HL-60/S4 (cell line): Measurements from ENCODE around the gene TBPL1.

ENCODE experiments used
- in situ Hi-C: fragments of 300-500 bp; cut with MboI; formaldehyde crosslinking; loops from 2 replicates; pipeline ENCODE4 v1.14.3; 2022; ENCODE audit warnings: low sequenced_read_pairs

Gene TBPL1

DNA sequence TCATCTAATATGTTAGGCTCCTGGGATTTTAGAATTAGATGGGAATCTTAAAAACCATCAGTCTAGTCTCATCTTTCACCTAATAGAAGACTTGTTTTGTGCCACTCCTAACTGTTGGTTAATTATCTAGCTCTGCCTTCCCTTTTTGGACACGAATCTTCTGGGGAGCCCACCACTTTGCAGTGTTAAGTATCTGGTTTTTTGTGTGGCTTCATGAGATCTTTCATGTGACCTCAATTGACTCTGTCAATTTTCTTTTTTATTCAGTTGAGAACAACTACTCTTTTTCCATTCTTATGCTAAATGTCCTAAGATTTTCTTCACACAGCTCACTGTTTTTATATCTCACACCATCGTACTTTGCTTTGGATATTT, 16.9 kb downstream of the TBPL1 start:
- in situ Hi-C loops, result loop anchor here (10.0 kb wide), 1 partner anchor 95 kb away; no protein-coding TSS in a partner anchor

- in situ Hi-C loops, result loop anchor here (10.0 kb wide), 1 partner anchor 93 kb away; no protein-coding TSS in a partner anchor
These were observed 18.8 kb downstream of the TBPL1 start for GRCh38 chr6:133971861-133972260.

DNA sequence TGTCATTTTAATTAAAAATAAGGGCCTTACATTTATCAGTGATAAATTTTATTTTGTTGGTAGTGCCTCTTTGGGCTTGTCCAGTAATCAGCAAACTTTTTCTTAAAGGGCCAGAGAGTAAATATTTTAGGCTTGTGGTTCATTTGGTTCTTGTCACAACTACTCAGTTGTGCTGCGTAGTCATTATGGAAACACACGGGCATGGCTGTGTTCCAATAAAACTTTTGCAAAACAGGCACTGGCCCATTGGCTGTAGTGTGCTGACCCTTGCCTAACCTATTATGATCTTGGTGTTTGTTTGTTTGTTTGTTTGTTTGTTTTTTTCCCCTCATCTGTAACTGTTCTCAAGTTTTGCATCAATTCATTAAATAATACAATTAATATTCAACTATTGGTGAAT, 19.4 kb downstream of the TBPL1 start:
- in situ Hi-C loops, result loop anchor here (10.0 kb wide), 1 partner anchor 92 kb away; no protein-coding TSS in a partner anchor

GRCh38 chr6:133973109-133973971, 20.3 kb downstream of the TBPL1 start:
- in situ Hi-C loops, result loop anchor here (10.0 kb wide), 1 partner anchor 91 kb away; no protein-coding TSS in a partner anchor

GRCh38 chr6:133977983-133978895, 25.2 kb downstream of the TBPL1 start:
- in situ Hi-C loops, result loop anchor here (10.0 kb wide), 1 partner anchor 87 kb away; no protein-coding TSS in a partner anchor

DNA sequence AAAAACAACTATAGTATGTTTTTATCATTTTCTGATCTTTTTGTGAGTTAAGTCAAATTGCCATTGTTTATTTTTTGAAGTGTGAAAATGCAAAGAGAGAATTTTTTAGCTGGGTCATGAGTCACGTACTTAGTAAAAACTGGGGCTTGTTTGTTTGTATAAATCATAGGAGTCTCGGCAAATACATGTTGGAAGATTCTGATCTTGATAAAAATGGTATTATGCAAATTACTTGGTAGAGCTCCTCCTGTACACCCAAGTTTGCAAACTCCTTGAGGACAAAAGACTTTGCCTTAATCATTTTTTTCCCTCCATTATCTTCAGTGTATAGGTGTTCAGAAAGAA, 25.8 kb downstream of the TBPL1 start:
- in situ Hi-C loops, result loop anchor here (10.0 kb wide), 1 partner anchor 86 kb away; no protein-coding TSS in a partner anchor

DNA sequence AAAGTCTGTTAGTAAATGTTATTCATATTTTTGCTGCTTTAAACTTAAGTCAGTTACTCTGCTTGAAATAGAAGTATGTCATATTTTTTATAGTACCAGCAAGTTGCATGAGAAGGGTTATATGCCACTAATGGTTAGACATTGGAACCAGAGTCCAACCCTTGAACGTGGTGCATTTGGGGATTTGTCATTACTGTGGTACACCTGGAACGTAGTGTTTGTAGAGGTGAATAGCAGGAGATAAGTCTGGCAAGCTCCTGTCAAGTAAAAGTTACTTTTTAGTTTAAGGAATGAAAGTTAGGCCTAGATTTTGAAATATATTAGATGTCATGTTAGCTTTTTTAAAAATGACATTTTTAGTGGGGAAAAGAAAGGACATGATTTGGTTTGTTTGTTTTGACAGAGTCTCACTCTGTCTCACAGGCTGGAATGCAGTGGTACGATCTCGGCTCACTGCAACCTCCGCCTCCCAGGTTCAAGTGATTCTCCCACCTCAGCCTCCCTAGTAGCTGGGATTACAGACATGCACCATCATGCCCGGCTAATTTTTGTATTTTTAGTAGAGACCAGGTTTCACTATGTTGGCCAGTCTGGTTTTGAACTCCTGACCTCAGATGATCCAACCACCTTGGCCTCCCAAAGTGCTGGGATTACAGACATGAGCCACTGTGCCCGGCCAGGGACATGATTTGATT, 26.4 kb downstream of the TBPL1 start:
- in situ Hi-C loops, result loop anchor here (10.0 kb wide), 1 partner anchor 85 kb away; no protein-coding TSS in a partner anchor

DNA sequence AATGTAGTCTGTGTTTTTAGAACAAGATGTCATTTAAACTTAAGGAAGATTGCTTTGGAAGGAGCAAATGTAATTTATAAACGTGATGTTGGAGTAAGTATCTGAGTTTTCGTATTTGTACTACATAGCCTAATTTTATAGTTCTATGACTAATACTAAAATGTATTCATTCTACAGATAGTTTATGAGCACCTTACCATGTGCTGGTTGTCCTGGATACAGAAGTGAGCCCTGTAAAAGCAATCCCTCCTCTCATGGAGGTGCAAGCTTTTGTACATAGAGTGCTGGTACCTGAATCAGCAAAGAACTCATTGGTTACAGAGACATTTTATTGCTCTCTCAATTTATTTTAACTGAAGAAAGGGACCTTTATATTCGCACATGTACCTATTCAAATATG, 27.1 kb downstream of the TBPL1 start:
- in situ Hi-C loops, result no loop called here

DNA sequence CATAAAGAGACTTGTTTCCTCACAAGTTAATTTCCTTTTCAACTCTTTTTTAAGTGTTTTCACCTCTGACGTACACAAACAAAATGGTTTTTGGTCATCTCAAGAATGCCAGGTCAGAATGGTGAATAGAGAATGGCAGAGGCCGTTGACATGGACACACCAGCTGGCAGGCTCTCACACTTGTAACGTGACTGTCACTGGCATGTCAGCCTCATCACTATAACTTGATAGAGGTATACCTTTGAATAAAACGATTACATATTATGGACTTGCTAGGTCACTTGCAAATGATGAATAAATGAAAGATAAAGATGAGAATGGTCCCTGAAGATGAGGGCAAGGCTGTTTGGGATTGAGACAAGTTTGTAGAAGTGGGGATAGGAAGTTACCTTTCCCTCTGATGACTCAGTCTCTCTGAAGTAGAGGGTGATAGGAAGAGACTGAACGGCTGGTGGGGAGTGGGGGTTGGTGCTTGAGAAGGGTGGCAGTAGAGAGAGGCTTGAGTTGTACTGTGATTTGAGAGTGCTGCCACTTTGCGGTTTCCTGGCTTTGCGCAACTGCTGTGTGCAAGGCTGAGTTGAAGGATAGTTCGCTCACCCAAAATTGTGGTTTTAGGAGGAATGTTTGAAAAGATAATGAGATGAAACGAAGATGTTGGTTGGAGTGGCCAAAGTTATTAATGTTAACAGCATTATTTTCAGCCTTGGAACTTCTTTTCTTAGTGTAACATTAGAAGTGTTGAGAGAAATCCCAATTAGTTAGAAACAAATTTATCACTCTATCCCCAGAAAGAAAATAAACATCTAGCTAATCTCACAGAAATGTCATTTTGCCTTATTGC, 30.3 kb downstream of the TBPL1 start:
- in situ Hi-C loops, result no loop called here

GRCh38 chr6:133985970-133986369, 32.9 kb downstream of the TBPL1 start:
- in situ Hi-C loops, result no loop called here

DNA sequence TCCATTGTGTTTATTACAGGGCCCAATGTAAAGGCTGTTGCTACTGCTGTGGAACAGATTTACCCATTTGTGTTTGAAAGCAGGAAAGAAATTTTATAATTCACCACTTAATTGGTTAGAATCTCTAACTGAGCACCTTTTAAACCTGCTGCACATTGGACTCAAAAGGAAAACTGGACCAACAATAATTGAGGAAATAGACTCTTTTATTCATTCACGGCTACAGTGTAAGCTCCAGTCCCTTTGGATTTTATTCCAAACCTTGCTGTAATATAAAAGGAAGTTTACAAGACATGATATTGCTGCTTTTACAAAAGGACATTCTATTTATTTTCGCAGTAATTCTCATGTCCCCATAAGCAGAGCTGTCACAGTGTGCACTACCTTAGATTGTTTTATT, 33.9 kb downstream of the TBPL1 start:
- in situ Hi-C loops, result no loop called here

GRCh38 chr6:133989525-133989924, 36.5 kb downstream of the TBPL1 start:
- in situ Hi-C loops, result no loop called here

DNA sequence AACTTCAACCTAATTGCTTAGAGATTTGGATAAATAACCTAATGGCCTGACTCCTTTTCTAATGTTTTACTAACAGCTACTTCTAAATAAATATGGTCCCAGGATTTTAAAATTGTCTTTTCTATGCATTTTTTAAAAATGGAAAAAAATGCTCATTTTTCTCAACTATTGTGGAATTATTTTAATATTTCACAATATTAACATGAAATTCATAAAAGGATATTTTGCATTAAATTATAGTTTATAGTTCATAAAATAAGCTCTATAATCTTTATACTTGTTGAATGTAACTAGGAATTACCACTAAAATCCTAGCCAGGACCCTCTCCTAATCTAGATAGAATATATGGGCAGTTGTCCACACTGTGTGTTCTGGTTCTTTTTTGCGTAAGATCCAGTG, 37.3 kb downstream of the TBPL1 start:
- in situ Hi-C loops, result no loop called here

DNA sequence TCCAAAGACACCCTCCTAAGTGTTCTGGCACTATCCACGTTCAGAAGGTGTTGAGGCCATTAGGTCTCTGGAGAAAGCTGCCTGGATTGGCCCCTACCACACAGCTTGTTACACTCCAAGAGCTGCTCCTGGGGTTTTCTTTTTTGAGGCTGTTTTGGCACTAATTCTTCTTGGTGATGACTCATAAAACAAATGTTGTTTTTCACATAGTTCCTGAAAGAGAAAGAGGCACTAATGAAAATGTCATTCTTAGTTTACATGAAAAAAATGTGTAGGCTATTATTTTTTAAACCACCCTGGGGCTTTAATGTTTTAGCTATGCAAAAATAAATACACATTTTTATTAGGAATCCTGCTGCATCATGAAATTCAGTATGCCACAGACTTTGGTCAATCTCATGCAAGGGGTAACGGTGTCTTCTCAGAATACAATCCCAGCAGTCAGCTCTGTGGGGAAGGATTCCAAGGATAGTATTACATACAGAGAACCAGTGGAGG, 38.1 kb downstream of the TBPL1 start:
- in situ Hi-C loops, result no loop called here

- in situ Hi-C loops, result no loop called here
These were observed 40.1 kb downstream of the TBPL1 start for GRCh38 chr6:133992992-133993680.

DNA sequence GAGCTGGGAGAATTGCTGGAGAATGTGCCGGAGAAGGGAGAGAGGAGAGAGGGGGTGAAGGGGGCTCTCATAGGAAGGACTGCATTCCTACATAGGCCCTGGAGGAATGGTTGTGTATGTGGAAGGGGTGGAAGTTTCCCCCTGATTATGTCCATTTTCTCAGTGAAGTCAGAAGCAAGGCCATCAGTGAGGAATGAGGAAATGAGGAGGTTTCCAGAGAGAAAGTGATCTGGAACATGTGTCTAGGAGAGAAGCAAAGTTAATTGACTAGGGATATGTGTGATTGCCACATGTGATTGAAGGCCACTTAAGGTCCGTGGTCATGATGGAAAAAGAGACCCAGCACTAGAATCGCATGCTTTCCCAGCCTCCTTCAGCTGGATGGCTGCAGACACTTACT, 42.3 kb downstream of the TBPL1 start:
- in situ Hi-C loops, result no loop called here

- in situ Hi-C loops, result no loop called here
These were observed 42.7 kb downstream of the TBPL1 start for GRCh38 chr6:133995758-133996157.

DNA sequence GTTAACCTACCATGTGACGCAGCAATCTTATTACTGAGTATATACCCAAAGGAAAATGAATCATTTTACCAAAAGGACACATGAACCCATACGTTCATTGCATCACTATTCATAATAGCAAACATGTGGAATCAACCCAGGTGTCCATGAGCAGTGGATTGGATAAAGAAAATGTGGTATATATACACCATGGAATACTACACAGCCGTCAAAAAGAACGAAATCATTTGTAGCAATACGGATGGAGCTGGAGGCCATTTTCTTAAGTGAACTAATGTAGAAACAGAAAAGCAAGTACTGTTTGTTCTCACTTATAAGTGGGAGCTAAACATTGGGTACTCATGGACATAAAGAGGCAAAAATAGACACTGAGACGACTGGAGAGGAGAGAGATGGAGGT, 44.2 kb downstream of the TBPL1 start:
- in situ Hi-C loops, result no loop called here

- in situ Hi-C loops, result no loop called here
These were observed 46.3 kb downstream of the TBPL1 start for GRCh38 chr6:133999305-133999704.
